ENCODE data around the gene PPM1G.

The PPM1G gene

DNA sequence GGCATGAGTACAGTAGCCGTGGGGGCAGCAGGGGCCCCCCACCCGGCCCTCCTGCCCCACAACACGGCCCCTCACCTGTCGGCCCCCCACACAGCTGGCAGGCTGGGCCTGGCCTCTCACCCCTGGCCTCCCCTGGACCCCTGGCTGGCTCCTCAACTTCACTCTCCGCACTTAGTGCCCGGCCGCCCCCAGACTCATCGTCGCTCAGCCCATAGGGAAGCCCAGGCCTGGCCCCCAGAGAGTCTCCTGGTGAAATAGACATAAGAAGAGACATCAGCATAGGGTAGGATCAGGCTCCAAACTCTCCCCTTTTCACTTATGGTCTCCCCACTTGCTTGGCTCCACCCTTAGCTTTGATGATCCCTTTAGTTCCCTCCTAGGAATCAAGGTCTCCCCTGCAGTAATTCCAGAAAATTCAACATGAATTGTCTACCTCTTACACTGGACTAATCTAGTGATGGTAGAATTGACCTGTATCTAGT is 30.5 kb downstream of the PPM1G start:
- no peak for DNase-seq (ENCODE audit: low read depth)
- H3K4me3 ChIP-seq (ENCODE audit: low read length), result peak overlapping the region; percentile 74
- no peak for TF ChIP-seq CTCF (IDR thresholded peaks at IDR 0.05; ENCODE audit: insufficient read depth, low read depth, low read length, missing control alignments)

DNA sequence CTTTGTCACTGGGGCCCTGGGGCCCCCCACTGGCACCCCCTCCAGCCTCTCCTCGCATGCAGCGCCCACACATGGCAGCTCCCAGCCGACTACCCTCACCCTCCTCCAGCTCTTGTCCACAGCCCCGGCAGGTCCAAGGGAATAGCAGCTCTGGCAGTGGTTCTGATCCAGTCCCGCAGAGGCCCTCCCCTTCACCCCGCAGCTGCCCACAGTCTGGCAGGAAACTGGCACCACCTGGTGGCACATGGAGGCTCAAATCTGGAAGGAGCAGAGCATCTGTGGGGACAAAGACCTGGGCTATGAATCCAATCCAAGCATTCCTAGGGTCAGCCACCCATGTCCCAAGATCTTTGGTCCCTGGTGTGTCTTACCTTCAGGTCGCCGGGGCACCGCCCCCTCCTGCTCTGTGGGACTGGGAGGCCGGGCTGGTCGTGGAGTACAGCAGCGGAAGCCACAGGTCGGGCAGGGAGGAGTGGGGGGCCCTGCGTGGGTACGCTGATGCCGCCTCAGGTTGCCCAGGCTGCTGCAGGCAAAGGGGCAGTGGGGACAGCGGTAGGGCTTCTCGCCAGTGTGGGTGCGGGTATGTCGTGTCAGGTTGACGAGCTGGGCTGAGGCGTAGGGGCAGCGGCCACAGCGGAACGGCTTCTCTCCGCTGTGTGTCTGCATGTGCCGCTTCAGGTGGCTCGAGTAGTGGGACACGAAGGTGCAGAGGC is 31.1 kb downstream of the PPM1G start:
- no peak overlapping the region for H3K4me3 ChIP-seq (ENCODE audit: low read length)
- TF ChIP-seq CTCF (IDR thresholded peaks at IDR 0.05; ENCODE audit: insufficient read depth, low read depth, low read length, missing control alignments), result peak; percentile 45
- peak; percentile 29 for DNase-seq (ENCODE audit: low read depth)

- no peak for TF ChIP-seq CTCF (IDR thresholded peaks at IDR 0.05; ENCODE audit: insufficient read depth, low read depth, low read length, missing control alignments)
- no peak overlapping the region for H3K4me3 ChIP-seq (ENCODE audit: low read length)
- no peak for DNase-seq (ENCODE audit: low read depth)
These were observed 31.7 kb downstream of the PPM1G start for GRCh38 chr2:27377618-27378095.

GRCh38 chr2:27376866-27377617 is 32.3 kb downstream of the PPM1G start:
- no peak for DNase-seq (ENCODE audit: low read depth)
- TF ChIP-seq CTCF (IDR thresholded peaks at IDR 0.05; ENCODE audit: insufficient read depth, low read depth, low read length, missing control alignments), result no peak
- H3K4me3 ChIP-seq (ENCODE audit: low read length), result no peak overlapping the region

GRCh38 chr2:27376151-27376865 is 33.1 kb downstream of the PPM1G start:
- no peak for TF ChIP-seq CTCF (IDR thresholded peaks at IDR 0.05; ENCODE audit: insufficient read depth, low read depth, low read length, missing control alignments)

DNA sequence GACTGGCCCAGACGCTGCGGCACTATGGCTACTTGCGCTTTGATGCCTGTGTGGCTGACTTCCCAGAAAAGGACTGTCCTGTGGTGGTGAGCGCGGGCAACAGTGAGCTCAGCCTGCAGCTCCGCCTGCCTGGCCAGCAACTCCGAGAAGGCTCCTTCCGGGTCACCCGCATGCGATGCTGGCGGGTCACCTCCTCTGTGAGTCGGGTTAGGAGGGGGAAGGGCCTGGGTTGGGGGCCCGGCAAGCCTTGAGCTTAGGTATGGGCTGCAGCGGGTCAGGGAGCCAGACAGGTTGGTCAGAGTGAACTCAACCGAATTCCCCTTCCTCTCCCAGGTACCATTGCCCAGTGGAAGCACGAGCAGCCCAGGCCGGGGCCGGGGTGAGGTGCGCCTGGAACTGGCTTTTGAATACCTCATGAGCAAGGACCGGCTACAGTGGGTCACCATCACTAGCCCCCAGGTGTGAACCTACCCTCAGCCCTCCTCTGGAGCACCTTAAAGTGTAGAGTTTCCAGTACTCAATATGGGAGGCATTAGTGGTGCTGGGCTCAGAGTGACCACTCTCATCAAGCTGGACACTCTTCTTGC is 33.8 kb downstream of the PPM1G start:
- no peak overlapping the region for H3K4me3 ChIP-seq (ENCODE audit: low read length)
- TF ChIP-seq CTCF (IDR thresholded peaks at IDR 0.05; ENCODE audit: insufficient read depth, low read depth, low read length, missing control alignments), result no peak
- no peak for DNase-seq (ENCODE audit: low read depth)

More at GRCh38 chr2:27376151-27376865, 33.1 kb downstream of the PPM1G start:
- H3K4me3 ChIP-seq (ENCODE audit: low read length), result no peak overlapping the region
- DNase-seq (ENCODE audit: low read depth), result no peak
